Endothelial cell of umbilical vein (primary cell): ENCODE results near the gene DNAH1. TPM values are rescaled to one million over a fixed set of nuclear protein-coding genes. Genes with fewer than 3 reads are reported as not detected.

Experiments
- BruUV-seq: library from RNA; stranded (reverse); fragments of 400-500 nt; replicated peaks from 2 replicates; lab custom pipeline; 2021; lab: Mats Ljungman, UMichigan
- CTCF ChIA-PET: fragments of 300-600, 350-600 bp; sonication (Branson Sonifier 250); formaldehyde crosslinking; loops from one replicate; lab custom pipeline; 2021; ENCODE audit warnings: antibody characterized with exemption, inconsistent platforms; lab: Charles Lee
- POLR2A ChIA-PET: fragments of 300-600, 350-600 bp; sonication (Branson Sonifier 250); formaldehyde crosslinking; loops from one replicate; lab custom pipeline; 2021; ENCODE audit warnings: antibody characterized with exemption, inconsistent platforms; lab: Charles Lee
- DNase-seq: peaks from one replicate; pipeline ENCODE4 v3.0.0-alpha.2; 2011; ENCODE audit warnings: low read depth, low spot score
- FAIRE-seq: peaks from 2 replicates; lab custom pipeline; 2011; peaks lifted over from hg19 to GRCh38; lab: Jason Lieb, UNC
- H2AFZ ChIP-seq: 2 replicates; pipeline ENCODE4 v1.6.0; 2012; ENCODE audit warnings: low read depth, low read length, control low read depth, inconsistent platforms
- H3K27ac ChIP-seq: 2 replicates; pipeline ENCODE4 v1.5.1; 2011; ENCODE audit warnings: low read depth, mild to moderate bottlenecking, control low read depth, low read length, moderate library complexity; ENCODE audit not compliant: insufficient read depth
- H3K27me3 ChIP-seq, 2 experiments: 2 replicates each; pipeline versions ENCODE4 v1.6.0 to v1.6.1; 2011; ENCODE audit warnings: low read length in 2 of 2, mixed read lengths in 1 of 2; ENCODE audit not compliant: control insufficient read depth in 2 of 2, insufficient read depth in 2 of 2
- H3K36me3 ChIP-seq, 2 experiments: 2 replicates in 1 of 2; 3 replicates in 1 of 2; pipeline ENCODE4 v1.5.1; 2011; ENCODE audit warnings: low read length in 2 of 2, mild to moderate bottlenecking in 1 of 2, moderate library complexity in 1 of 2; ENCODE audit not compliant: control insufficient read depth in 2 of 2, insufficient read depth in 2 of 2; ENCODE audit errors: extremely low read depth in 1 of 2
- H3K4me1 ChIP-seq: 3 replicates; pipeline ENCODE4 v1.5.1; 2011; ENCODE audit warnings: mild to moderate bottlenecking, low read length; ENCODE audit not compliant: control insufficient read depth, insufficient read depth; ENCODE audit errors: extremely low read depth
- H3K4me2 ChIP-seq: 2 replicates; pipeline ENCODE4 v1.6.1; 2011; ENCODE audit warnings: low read length, control low read depth, mixed read lengths; ENCODE audit not compliant: insufficient read depth
- H3K4me3 ChIP-seq, 3 experiments: fragments of 200-600 bp in 1 of 3; sonication (generic), shearing (Covaris generic) in 1 of 3; replicated peaks in 1 of 3; 2 replicates each; pipeline ENCODE4 v1.5.1; 2011 to 2016; ENCODE audit warnings: control low read depth in 3 of 3, low read length in 3 of 3, mild to moderate bottlenecking in 2 of 3, inconsistent platforms in 1 of 3, low read depth in 1 of 3, moderate library complexity in 1 of 3; ENCODE audit not compliant: insufficient read depth in 1 of 3
- H3K79me2 ChIP-seq: 2 replicates; pipeline ENCODE4 v1.6.0; 2012; ENCODE audit warnings: low read length, inconsistent platforms; ENCODE audit not compliant: control insufficient read depth, insufficient read depth
- H3K9ac ChIP-seq: replicated peaks from 2 replicates; pipeline ENCODE3; 2011; ENCODE audit warnings: low read length, control low read depth; ENCODE audit not compliant: insufficient read depth; ENCODE audit errors: extremely low read depth
- H3K9me1 ChIP-seq: replicated peaks from 3 replicates; pipeline ENCODE4 v1.6.0; 2011; ENCODE audit warnings: mild to moderate bottlenecking, low read length; ENCODE audit not compliant: control insufficient read depth, insufficient read depth; ENCODE audit errors: extremely low read depth
- H3K9me3 ChIP-seq: replicated peaks from 2 replicates; pipeline ENCODE4 v1.5.1; 2012; ENCODE audit warnings: low read length, inconsistent platforms; ENCODE audit not compliant: control insufficient read depth, insufficient read depth
- H4K20me1 ChIP-seq: replicated peaks from 2 replicates; pipeline ENCODE3; 2011; ENCODE audit warnings: mild to moderate bottlenecking, low read length; ENCODE audit not compliant: control insufficient read depth, insufficient read depth; ENCODE audit errors: extremely low read depth
- CTCF ChIP-seq, 2 donors: IDR thresholded peaks; 1 replicate in 1 of 2; 2 replicates in 1 of 2; pipeline ENCODE4 v1.5.1; 2011; ENCODE audit warnings: low read length in 2 of 2, mild to moderate bottlenecking in 2 of 2, moderate library complexity in 2 of 2, control low read depth in 1 of 2, inconsistent platforms in 1 of 2, low read depth in 1 of 2; ENCODE audit not compliant: insufficient read depth in 1 of 2; ENCODE audit errors: extremely low read depth in 1 of 2
- EZH2 ChIP-seq: IDR thresholded peaks from 2 replicates; pipeline ENCODE4 v1.6.1; 2012; ENCODE audit warnings: borderline replicate concordance, low read depth, mild to moderate bottlenecking, moderate library complexity, low read length, inconsistent platforms; ENCODE audit not compliant: severe bottlenecking
- FOS ChIP-seq: IDR thresholded peaks from 2 replicates; pipeline ENCODE4 v1.6.1; 2011; ENCODE audit warnings: mild to moderate bottlenecking, low read length, moderate library complexity, borderline replicate concordance; ENCODE audit not compliant: insufficient read depth
- GATA2 ChIP-seq: IDR thresholded peaks from 2 replicates; pipeline ENCODE4 v1.7.0; 2011; ENCODE audit warnings: low read depth, mild to moderate bottlenecking, moderate library complexity, mixed read lengths, low read length; ENCODE audit not compliant: insufficient read length, insufficient read depth
- JUN ChIP-seq: IDR thresholded peaks from 2 replicates; pipeline ENCODE4 v1.6.1; 2011; ENCODE audit warnings: borderline replicate concordance, low read depth; ENCODE audit not compliant: insufficient read length, insufficient read depth
- MAX ChIP-seq: IDR thresholded peaks from 2 replicates; pipeline ENCODE4 v1.6.1; 2011; ENCODE audit not compliant: insufficient read depth, insufficient read length
- MYC ChIP-seq: IDR thresholded peaks from one replicate; pipeline ENCODE4 v1.6.1; 2011; ENCODE audit warnings: mild to moderate bottlenecking, low read depth, low read length
- POLR2A ChIP-seq: IDR thresholded peaks from 2 replicates; pipeline ENCODE4 v1.6.1; 2012; ENCODE audit warnings: low read depth, mild to moderate bottlenecking, control low read depth, low read length
- POLR2AphosphoS5 ChIP-seq: IDR thresholded peaks from 2 replicates; pipeline ENCODE4 v1.6.1; 2012; ENCODE audit warnings: low read depth, mild to moderate bottlenecking, control low read depth, low read length, moderate library complexity; ENCODE audit not compliant: insufficient read depth
- dilution Hi-C: fragments of 300-500 bp; cut with MboI; formaldehyde crosslinking; loops from one replicate; pipeline ENCODE4 v1.15.0; 2019; ENCODE audit warnings: low sequenced_read_pairs; ENCODE audit not compliant: extremely low pct_ligation_motif_present
- intact Hi-C: fragments of 100-400 bp; cut with micrococcal nuclease; formaldehyde crosslinking; loops from one replicate; pipeline ENCODE4 v1.10.0; 2022
- polyA plus RNA-seq, 4 experiments: library from polyadenylated mRNA; depleted of rRNA in 3 of 4; stranded (reverse) in 3 of 4; unstranded in 1 of 4; fragments of >200 nt; gene quantifications; 2 replicates each; pipeline versions ENCODE4 v1.2.1 to v1.2.3, GENCODE V29; 2011 to 2012; ENCODE audit warnings: missing spikeins in 1 of 4
- total RNA-seq: library from RNA; stranded (reverse); gene quantifications from 2 replicates; pipeline ENCODE4 v1.2.3, GENCODE V29; 2021

Gene DNAH1
- total and polyA plus RNA-seq, 2 donors (not counting 3 experiments of a cell fraction or from before 2014, with no cell fraction given): 5.8 to 6.0 TPM

GRCh38 chr3:52420388-52420787 is 104.3 kb downstream of the DNAH1 start:
- BruUV-seq: no TSS peak
- intact Hi-C loops (no loop called here), dilution Hi-C loops (no loop called here)
- CTCF ChIA-PET: interaction anchor here (0.6 to 10.2 kb wide), 3 partner anchors 8 to 28 kb away, joined by 3 to 243 read pairs (median 6); partner anchors contain the start of gene SEMA3G
- H3K9me3 ChIP-seq: no peaks in the 10 kb centered on the region
- no peak overlapping the region for H3K27ac ChIP-seq
- DNase-seq: no peak
- no peak overlapping the region for H2AFZ ChIP-seq
- no peaks in the 10 kb centered on the region for H3K4me1 ChIP-seq
- H3K9me1 ChIP-seq: no peaks in the 10 kb centered on the region
- no peaks in the 10 kb centered on the region for H4K20me1 ChIP-seq
- no peaks in the 10 kb centered on the region for H3K79me2 ChIP-seq
- H3K36me3 ChIP-seq: no peaks in the 10 kb centered on the region
- POLR2A ChIA-PET: no interaction called here
- no peaks in the 10 kb centered on the region for H3K27me3 ChIP-seq
- no peak for FAIRE-seq
- H3K4me3 ChIP-seq: no peak overlapping the region
- no peak overlapping the region for H3K4me2 ChIP-seq
- no peak overlapping the region for H3K9ac ChIP-seq
- no peak for TF ChIP-seq MAX
- TF ChIP-seq JUN: no peak
- no peak for TF ChIP-seq CTCF (IDR thresholded peaks at IDR 0.05; ENCODE audit: extremely low read depth in 1 of 2, insufficient read depth in 1 of 2, low read depth in 1 of 2, low read length in 2 of 2)
- TF ChIP-seq FOS: no peak
- no peak for TF ChIP-seq MYC
- no peak for TF ChIP-seq POLR2AphosphoS5
- TF ChIP-seq POLR2A: no peak
- TF ChIP-seq EZH2: no peak
- TF ChIP-seq GATA2: no peak
